ENCODE results near the gene ABCA1. TPM values are rescaled to one million over a fixed set of nuclear protein-coding genes. Genes with fewer than 3 reads are reported as not detected.

ABCA1 gene
- total and polyA plus RNA-seq, 2 of the 13 experiments (the other 11 are each of a cell fraction or from before 2014, with no cell fraction given): 26.8 to 63.8 TPM

GRCh38 chr9:104747565-104748358, 180.2 kb downstream of the ABCA1 start, which contains the start of gene NIPSNAP3A (continued):
- TF ChIP-seq ZNF629 (CRISPR knock-in tag; conservative IDR thresholded peaks at IDR 0.05) (0 out of 2 replicates have a peak, but pooled peaks have one; percentile 26), PRDM15 (CRISPR knock-in tag; IDR thresholded peaks at IDR 0.05) (no peak), ZNF12 (CRISPR knock-in tag; IDR thresholded peaks at IDR 0.05) (no peak; the same call in 1 of the 2 replicates), ZFAT (CRISPR knock-in tag; conservative IDR thresholded peaks at IDR 0.05) (no peak), ZNF816 (CRISPR knock-in tag; IDR thresholded peaks at IDR 0.05; ENCODE audit: borderline replicate concordance) (no peak), THYN1 (CRISPR knock-in tag; IDR thresholded peaks at IDR 0.05; ENCODE audit: borderline replicate concordance, low read depth) (no peak), ATRX (CRISPR knock-in tag; IDR thresholded peaks at IDR 0.05; ENCODE audit: borderline replicate concordance) (no peak), ETV6 (CRISPR knock-in tag; conservative IDR thresholded peaks at IDR 0.05) (0 out of 2 replicates have a peak, but pooled peaks have one; percentile 51), SAFB2 (CRISPR knock-in tag; IDR thresholded peaks at IDR 0.05; ENCODE audit: borderline replicate concordance, low read depth) (no peak), ZFP41 (CRISPR knock-in tag; IDR thresholded peaks at IDR 0.05; ENCODE audit: borderline replicate concordance) (no peak), XBP1 (CRISPR knock-in tag; IDR thresholded peaks at IDR 0.05) (no peak), PLRG1 (conservative IDR thresholded peaks at IDR 0.05) (no peak), KDM5B (CRISPR knock-in tag; IDR thresholded peaks at IDR 0.05; ENCODE audit: borderline replicate concordance) (peak; percentile 77), ZNF484 (CRISPR knock-in tag; IDR thresholded peaks at IDR 0.05; ENCODE audit: borderline replicate concordance, low read depth) (no peak), DPF2 (CRISPR knock-in tag; IDR thresholded peaks at IDR 0.05; ENCODE audit: borderline replicate concordance, low read depth) (no peak)
- TF ChIP-seq, protein P1, sequence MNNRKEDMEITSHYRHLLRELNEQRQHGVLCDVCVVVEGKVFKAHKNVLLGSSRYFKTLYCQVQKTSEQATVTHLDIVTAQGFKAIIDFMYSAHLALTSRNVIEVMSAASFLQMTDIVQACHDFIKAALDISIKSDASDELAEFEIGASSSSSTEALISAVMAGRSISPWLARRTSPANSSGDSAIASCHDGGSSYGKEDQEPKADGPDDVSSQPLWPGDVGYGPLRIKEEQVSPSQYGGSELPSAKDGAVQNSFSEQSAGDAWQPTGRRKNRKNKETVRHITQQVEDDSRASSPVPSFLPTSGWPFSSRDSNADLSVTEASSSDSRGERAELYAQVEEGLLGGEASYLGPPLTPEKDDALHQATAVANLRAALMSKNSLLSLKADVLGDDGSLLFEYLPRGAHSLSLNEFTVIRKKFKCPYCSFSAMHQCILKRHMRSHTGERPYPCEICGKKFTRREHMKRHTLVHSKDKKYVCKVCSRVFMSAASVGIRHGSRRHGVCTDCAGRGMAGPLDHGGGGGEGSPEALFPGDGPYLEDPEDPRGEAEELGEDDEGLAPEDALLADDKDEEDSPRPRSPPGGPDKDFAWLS (CRISPR knock-in tag; IDR thresholded peaks at IDR 0.05; ENCODE audit: borderline replicate concordance): peak; percentile 98
- TF ChIP-seq, protein P2, sequence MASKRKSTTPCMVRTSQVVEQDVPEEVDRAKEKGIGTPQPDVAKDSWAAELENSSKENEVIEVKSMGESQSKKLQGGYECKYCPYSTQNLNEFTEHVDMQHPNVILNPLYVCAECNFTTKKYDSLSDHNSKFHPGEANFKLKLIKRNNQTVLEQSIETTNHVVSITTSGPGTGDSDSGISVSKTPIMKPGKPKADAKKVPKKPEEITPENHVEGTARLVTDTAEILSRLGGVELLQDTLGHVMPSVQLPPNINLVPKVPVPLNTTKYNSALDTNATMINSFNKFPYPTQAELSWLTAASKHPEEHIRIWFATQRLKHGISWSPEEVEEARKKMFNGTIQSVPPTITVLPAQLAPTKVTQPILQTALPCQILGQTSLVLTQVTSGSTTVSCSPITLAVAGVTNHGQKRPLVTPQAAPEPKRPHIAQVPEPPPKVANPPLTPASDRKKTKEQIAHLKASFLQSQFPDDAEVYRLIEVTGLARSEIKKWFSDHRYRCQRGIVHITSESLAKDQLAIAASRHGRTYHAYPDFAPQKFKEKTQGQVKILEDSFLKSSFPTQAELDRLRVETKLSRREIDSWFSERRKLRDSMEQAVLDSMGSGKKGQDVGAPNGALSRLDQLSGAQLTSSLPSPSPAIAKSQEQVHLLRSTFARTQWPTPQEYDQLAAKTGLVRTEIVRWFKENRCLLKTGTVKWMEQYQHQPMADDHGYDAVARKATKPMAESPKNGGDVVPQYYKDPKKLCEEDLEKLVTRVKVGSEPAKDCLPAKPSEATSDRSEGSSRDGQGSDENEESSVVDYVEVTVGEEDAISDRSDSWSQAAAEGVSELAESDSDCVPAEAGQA (IDR thresholded peaks at IDR 0.05; ENCODE audit: low read depth): no peak
- TF ChIP-seq, protein P2 (CRISPR knock-in tag; IDR thresholded peaks at IDR 0.05; ENCODE audit: borderline replicate concordance): no peak
